NCI-H446 treated with DMSO at 0.1 percent for 48 hours (cell line): ENCODE data around the gene FGGY.
A peak's percentile ranks its signal among the peaks of the same experiment; 100 is the strongest.

ENCODE experiments used
- DNase-seq: peaks from one replicate; lab custom pipeline; 2025; lab: John Stamatoyannopoulos, UW

The FGGY gene

DNA sequence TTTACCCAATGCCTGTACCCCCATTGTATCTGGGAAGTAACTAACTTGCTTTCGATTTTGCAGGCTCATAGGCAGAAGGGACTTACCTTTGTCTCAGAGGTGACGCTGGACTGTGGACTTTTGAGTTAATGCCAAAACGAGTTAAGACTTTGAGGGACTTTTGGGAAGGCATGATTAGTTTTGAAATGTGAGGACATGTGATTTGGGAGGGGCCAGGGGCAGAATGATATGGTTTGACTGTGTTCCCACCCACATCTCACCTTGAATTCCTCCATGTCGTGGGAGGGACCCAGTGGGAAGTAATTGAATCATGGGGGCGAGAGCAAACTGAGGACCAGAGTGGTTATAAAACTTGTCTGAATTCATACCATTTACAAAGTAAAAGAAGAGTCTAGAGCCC, 440.7 kb downstream of the FGGY start:
- no peak for DNase-seq

DNA sequence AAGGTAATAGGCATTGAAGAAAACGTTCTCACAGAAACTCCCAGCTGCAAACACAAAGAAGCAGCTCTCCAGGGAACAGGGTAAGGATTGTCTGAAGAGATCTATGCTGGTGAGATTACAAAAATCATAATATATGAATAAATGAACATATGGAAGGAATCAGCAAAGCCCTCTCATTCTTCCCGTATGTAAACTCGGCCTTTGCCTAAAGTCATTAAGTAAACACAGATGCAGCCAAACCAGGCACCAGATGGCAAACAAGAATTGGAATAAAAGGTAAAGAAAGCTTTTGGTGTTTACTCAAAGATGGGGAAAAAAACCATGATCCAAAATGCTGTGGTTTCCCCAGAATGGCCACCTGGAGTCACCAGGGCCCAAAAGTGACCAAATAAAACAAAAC, 441.3 kb downstream of the FGGY start:
- peak; percentile 85 for DNase-seq

DNA sequence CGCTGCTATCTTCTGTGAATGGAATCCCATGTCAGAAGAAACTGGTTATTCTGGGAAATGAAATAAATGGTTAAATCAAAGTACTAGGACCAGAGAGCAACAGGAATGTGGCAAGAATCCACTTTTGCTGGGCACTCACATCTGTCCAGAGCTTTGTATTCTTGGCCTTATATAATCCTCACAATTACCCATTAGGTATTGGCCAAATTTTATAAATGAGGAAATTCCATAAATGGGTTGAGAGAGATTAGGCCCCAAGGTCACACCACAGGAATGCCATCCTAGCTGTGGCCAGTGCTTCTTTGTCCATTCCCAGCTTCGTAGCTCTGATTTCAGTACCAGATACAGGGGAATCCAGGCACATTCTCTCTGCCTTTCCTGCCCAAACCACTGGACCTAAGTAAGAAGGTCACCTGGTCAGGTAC, 441.7 kb downstream of the FGGY start:
- DNase-seq: no peak

DNA sequence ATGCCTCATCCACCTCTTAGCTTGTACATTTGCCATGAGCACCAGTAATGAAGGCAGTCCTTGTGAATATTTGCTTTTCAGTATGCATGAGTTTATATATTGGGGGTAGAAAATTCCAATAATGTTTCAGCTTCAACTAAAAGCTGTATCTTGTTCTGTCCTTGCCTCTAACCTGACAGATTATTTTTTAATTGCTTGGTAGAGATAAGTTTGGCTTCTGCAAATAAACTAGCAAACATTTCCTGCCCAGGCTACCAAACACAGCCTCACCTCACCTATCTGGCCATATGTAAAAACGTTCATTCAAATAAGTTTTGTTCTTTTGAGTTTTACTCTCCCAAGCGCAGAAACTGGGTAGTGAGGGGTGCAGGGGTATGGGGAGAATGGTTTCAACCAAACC, 442.2 kb downstream of the FGGY start:
- DNase-seq: no peak

DNA sequence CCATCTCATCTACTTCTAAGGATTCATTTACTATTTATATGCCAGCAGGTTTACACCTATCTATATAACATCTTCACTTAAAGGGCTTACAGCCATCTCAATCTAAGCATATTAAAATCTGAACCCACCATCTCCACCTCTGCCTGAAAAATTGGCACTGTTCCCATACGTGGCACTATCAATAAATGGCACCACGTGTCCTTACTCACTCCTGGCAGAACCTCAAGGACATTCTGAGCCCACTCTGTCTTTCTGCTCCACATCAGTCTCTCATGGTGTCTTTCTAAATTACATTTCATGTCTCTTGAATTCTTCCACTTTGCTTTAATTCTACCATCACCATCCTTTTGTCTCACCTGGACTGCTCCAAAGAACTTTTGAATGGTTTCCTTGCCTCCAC, 445.6 kb downstream of the FGGY start:
- no peak for DNase-seq

DNA sequence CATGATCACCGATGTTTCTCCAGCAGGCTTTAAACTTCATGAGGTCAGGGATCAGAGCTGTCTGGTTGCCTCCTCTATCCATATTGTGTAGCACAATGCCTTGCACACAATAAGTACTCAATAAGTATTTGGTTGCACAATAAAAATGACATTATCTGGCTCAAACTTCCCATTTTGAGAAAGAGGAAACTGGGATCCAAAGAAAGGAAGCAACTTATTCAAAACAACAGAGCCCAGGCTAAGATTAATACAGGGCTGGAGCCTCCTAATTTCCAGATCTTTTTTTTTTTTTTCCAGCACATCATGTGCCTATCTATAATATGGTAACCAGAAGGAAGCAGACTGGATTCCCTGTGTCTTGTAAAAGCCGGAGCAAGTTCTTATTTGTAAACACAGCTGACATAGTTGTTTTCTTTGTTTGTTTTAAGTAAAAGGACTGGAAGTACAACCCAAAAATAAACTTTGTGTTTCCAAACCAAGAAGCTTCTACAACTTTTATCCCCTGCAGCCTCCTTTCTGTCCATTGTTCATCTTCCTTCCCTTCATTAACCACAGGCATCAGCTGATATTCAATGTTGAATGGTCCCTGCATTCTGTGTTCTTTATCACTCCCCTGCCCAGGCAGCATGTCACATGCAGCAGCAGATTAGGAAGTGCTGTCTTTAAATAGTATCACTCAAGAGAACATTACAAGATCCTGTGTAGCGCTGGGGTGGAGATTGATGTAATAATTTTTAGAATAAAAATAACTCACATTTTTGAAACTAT, 446.6 kb downstream of the FGGY start:
- no peak for DNase-seq

DNA sequence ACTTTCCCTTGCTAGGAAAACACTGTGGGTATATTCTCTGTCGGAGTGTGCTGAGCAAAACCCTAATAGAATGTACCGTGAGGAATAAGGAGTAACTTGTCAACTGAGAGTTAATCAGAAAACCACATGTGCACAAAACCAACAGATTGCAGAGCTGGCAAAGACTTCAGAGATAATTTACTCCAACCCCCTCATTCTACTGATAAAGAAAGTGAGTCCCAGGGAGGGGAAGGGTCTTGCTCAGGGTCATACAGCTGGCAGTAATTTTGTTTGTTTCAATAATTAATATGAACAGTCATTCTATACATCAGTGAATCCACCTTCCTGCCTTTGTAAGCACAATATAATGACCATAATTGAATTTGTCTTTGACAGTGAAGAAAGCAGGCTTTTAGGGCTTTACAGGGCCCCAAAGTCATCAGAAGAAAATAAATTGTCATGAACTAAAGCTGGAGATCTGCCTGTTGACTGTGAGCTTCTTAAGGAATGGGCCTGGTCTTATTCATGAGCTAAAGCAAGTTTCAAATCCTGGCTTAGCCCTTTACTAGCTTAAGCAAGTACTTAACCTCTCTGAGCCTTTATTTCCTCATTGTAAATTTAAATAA, 450.6 kb downstream of the FGGY start:
- DNase-seq: no peak

DNA sequence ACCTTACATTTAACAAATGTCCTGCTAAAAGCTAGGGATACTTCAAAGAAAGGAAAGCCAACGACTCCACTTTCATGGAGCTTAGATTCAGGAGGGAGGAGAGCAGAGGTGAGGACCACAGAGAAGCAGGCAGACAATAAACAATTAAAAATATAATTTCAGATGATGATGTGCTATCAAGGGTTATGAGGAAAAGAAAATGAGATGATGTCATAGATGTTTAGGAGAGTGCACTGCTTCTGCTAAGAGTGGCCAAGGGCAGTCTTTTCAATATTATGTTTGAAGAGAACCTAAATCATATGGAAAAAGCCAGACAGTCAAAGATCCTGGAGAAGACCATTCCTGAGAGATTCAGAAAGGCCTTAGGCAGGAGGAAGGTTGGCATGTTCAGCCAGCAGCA, 451.2 kb downstream of the FGGY start:
- DNase-seq: no peak

DNA sequence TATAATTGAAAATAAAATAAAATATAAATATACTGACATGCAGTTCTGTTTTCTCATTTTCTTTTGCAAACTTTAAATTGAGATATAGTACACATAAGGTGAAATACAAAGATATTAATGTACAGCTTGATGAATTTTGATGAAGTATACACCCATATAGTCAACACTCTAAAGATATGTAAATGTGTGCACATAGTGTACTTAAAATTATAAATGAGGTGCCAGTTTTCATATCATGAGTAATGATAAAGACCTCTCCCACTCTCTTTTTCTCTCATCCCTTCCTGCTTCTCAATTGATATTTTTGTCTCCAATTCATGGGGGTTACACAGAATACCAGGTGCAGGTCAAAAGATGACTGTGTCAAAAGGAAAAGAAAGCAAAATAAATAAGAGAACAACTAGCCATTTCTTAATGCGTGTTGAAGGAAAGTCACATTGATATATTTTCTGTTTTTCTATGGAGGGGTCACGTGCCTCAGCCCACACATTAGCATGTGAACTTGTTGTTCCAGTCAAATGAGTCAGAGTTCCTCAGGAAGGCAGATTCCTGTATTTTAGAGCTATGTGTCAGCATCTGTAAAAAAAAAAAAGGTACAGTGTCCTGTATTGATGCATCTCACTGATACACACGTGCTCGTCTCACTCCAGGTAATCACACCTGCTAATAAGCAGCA, 453.6 kb downstream of the FGGY start:
- no peak for DNase-seq

DNA sequence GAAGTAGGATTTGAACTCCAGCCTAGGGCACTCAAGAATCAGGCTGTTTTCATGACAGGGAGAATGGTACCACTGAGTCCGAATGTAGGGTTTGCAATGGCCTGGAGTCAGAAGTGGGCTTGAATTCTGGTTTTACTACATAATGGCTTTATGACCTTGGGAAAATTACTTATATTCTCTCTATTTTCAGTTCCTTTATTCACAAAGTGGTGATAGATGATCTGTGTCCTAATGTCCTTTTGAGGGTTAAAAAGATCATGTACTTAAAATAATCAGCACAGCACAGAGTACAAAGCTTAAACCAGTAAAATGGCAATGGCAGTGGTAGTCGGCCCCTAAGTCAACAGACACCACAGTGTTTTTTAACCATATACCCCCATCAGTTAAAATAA, 454.1 kb downstream of the FGGY start:
- no peak for DNase-seq

DNA sequence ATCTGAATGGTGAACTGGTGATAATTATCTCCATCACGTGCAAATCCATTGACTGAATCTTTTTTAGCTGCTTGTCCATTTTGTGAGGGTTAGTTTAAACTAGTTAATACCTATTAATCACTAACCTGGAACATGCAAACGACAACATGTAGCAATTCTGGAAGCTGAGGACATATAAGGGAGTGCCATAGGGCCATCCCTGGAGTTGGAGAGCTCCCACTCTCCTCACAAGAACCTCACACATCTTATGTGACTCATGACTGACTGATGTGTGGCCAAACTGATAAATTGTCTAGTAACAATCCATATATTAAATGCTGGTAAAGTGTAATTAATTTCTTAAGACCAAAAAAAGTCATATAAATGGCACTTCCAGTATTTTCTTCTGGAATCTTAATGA, 454.9 kb downstream of the FGGY start:
- no peak for DNase-seq

DNA sequence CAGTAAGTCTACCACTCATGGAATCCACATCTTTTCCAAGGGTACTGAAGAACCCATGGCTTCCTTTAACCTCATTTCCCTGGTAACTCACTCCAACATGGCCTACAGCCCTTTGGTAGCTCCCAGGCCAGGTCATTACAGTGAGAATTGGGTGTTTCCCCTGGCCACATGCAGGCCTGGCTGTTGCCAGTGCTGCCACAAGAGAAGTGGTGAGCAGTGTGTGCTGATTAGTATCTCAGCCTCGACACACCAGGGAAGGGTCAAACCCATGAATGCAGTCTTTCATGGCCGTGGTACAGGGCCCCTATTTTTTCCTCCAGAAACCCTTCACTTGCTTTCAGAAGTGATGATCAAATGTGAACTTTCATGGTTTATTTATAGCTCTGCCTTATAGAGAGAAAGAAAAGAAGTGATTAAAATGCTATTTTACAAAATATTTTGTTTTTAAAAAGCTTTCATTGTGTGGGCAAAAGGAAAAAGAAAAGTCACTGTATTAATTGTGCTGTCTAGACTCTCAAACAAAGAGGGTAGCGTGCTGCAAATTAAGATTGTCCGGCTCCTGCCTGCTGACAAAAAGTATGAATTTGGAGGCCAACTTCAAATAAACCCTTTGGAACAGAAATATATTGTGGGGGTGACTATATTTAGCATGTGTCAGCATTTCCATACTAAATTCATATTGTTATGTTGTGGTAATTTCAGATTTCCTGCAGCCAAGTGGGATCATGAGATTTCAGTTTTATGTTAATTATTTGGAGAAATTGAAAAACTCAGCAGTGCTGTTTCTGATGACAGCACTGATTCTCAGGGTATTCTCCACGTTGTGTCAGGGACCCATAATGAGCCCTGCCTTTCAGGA, 455.9 kb downstream of the FGGY start:
- no peak for DNase-seq

DNA sequence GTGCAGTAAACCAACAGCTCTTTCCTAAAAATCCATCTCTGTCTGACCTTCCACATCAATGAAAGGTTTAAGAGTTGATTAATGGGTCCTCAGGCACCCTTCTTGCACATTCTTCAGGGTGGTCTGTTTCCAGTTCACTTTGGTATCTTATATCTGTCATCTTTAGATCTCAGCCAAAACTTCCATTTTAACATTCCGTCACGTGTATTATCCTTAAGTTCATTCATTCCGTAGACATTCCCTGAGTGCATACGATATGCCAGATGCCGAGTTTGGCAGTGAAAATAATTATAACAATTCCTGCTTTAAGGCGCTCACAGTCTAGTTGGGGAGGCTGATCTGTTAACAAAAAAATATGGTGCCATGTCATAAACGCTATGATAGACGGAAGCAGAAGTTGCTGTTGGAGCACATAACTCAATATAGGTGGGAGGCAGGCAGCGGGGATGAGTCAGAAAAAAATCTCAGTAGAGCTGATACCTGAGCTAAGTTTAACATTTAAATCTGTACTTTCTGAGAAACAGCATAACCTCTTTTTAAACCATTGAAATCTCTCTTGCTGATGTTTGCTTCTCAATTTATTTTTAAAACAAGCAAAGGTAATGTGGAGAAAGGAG, 458.3 kb downstream of the FGGY start:
- DNase-seq: no peak

DNA sequence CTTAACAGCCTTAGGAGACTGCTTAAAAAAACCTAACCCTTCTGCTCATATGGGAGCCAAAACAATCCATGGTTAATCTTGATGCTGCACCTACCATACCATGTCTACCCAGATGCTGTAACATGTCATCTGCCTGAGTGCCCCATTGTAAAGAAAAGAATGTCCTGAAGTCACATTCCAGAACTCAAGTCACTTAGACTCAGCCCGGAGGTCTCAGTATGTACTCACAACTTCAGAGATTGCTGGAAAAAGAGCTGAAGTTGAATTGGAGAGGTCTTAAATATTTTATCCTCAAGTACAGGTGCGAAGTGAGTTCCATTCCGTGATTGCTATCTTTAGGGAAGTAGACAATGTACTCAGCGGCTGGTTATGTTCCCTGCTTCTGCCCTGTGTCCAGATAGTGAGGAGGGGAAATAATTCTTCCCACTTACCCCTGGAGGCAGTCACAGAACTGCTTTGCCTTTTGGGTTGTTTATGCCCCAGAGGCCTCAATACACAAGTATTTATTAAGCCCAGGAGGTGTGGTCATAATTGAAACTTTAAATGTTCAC, 460.4 kb downstream of the FGGY start:
- DNase-seq: no peak

DNA sequence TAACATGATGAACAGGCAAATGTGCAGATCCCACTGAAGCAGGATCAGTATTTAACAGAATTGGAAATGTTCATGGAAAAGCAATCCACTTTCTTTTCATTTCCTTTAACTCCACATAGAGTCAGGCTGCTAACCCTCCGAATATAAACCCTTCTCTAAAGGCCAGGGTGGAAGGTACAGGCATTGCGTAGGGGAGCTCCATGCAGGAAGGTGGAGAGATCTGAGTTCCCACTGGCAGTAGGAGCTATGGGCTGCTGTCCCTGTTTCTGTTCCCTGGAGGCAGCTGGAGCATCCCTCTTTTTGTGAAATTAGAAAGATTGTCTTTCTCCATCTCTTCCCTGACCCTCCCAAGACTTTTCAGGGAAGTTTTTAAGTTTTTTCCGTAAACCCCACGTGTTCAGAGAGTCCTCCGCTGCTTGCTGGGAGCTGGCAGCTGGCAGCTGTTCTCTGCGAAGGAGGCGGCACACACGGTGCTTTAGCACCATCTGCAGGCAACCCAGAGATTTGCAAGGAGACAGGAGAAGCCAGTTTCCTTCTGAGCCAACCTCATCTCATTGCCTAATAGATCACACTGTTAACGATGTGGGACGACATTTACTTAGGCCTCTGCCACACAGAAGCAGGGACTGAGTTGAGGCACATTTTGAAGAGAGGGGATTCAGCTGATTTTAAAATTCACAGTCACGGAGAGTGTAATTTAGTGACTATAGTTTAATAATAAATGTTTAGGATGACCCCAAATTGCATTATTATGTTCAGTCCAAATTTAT, 462.4 kb downstream of the FGGY start:
- DNase-seq: peak; percentile 67

DNA sequence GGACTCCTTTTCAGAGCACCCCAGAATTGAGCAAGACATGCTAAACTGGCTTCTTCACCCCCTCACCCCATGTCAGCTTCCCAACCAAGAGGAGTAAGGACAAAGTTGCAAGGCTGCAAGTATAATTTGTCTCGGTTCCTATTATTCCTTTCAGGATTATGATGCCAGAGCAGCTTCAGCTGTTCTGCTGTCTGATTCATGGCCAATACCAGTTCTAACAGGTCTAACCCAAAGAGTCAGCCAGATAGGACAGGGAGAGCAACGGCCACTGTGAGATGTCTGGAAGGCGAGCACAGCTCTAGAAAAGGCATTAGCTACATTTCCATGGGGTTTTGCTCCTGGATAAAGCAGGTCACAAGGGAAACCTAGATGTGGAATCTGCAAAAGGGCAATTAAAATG, 464.5 kb downstream of the FGGY start:
- DNase-seq: no peak

DNA sequence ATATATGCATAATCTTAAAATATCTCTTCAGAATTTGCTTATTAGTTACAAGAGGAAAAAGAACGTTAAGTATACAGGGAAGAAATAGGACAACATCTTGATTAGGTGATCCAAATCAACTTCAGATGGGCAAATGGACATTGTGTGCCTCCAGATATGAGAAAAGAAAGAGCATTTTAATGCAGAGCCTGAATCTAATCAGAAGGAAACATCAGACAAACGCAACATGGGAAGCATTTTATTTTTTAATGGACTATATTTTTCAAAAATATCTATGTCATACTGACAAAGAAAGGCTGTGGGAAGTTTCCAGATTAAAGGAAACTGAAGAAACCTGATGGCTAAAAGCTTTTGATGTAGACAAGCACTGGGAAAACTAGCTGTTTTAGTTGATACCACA, 466.5 kb downstream of the FGGY start:
- no peak for DNase-seq

DNA sequence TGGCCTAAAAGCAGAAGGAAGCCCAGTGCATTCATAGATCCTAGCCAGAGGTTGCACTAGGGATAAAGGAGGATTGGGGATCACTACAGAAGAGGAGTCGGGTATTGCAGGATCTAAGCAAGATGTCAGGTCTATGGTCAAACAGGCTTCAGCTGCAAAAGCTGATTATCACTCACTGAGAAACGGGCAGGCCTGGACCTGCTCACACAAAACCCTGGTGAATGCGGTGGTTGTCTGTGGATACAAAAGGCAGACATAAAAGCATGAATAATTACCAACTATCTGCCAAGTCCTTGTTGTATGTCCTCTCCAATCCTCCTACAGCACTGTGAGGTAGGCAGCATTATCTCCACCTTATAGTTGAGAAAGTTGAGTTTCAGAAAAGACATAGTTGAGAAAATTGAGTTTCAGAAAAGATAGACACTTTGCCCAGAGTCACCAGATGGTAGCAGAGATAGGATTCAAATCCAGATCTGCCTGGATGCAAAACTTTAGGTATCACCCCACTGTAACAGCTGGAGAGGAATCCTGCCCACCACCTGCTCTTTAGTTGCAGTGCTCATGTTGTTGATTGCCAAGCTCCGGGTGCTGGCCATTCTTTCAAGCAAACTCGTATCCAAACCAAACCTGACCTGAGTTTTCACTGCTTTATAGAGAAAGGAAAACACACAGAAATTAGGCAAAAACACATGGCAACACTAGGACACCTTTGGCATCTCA, 468.3 kb downstream of the FGGY start:
- peak; percentile 60 for DNase-seq

DNA sequence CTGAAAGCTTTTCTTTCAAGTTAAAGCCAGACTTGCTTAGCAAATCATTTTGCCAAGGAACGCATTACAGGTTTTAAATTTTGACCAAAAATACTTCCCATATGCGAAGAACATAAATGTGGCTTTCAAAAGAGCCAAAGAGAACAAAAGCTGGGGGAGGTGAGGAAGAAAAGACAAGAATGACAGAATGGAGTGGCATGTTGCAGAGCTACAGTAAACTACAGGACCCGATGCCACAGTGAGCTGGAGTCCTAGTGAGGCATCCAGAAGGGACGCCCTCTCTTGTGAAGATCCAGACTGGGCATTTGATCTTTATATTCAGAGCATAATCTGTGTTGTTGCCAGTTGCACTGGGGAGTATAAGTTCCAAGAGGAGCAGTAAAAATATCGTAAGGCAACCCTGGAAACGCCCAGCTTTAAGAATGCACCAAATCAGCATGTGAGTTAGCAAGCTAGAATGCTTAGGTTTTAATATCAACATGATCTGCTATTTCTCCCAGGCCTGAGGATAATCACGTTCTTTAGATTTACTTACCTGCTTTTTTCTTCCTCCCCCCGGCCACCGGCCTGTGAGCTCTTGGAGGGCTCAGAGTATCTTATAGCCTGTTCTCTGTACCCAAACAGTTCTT, 469.4 kb downstream of the FGGY start:
- no peak for DNase-seq

DNA sequence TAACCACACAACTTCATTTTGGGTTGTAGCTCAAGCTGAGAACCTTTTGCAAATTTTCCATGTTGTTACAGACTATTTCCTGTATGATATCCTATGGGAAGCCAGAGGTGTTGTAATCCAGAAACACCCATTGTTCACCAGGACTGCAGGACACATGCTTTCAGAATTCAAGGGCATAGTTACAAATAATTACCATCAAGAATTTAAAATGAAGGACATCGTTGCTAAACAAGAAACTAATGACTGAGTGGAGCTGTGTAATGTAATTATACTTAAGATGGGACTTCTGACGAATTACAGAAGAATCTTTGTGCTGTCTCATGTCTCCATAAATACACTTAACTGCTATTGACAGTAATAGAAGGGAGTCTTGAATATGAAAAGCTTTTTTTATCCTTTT, 470.2 kb downstream of the FGGY start:
- DNase-seq: no peak
